H1 (cell line): ENCODE measurements around the gene NCK1. TPM values are rescaled to one million over a fixed set of nuclear protein-coding genes. Genes with fewer than 3 reads are reported as not detected.

Experiments
- CTCF ChIA-PET: fragments of 300-600 bp; sonication (Branson Sonifier 250); formaldehyde crosslinking; loops from one replicate; lab custom pipeline; 2021; ENCODE audit not compliant: partially characterized antibody; lab: Charles Lee
- POLR2A ChIA-PET: fragments of 300-600 bp; sonication (Branson Sonifier 250); formaldehyde crosslinking; loops from one replicate; lab custom pipeline; 2021; ENCODE audit warnings: inconsistent platforms; ENCODE audit not compliant: partially characterized antibody; lab: Charles Lee
- DNase-seq, 2 experiments: peaks; one replicate each; pipeline versions ENCODE4 v3.0.0 to v3.0.0-alpha.2; 2010 to 2022; ENCODE audit warnings: low spot score in 2 of 2, low read depth in 1 of 2, mixed read lengths in 1 of 2
- FAIRE-seq: peaks from 2 replicates; lab custom pipeline; 2011; peaks lifted over from hg19 to GRCh38; lab: Jason Lieb, UNC
- H2AFZ ChIP-seq: 2 replicates; pipeline ENCODE4 v1.8.1; 2012; ENCODE audit warnings: low read length, inconsistent platforms
- H2AK5ac ChIP-seq: 2 replicates; pipeline ENCODE4 v1.6.1; 2013; ENCODE audit warnings: low read depth, low read length
- H2BK120ac ChIP-seq: replicated peaks from 2 replicates; pipeline ENCODE3; 2013; ENCODE audit warnings: low read depth, low read length, inconsistent platforms
- H2BK12ac ChIP-seq: 2 replicates; pipeline ENCODE4 v1.6.1; 2013; ENCODE audit warnings: low read depth, low read length
- H2BK15ac ChIP-seq: 2 replicates; pipeline ENCODE4 v1.6.1; 2013; ENCODE audit warnings: low read length
- H2BK20ac ChIP-seq: 2 replicates; pipeline ENCODE4 v1.6.1; 2013; ENCODE audit warnings: low read length
- H2BK5ac ChIP-seq: 2 replicates; pipeline ENCODE4 v1.6.1; 2013; ENCODE audit warnings: low read depth, low read length
- H3K14ac ChIP-seq: 2 replicates; pipeline ENCODE4 v1.6.1; 2013; ENCODE audit warnings: inconsistent platforms; ENCODE audit not compliant: insufficient read length
- H3K18ac ChIP-seq: 2 replicates; pipeline ENCODE4 v1.6.1; 2013; ENCODE audit warnings: low read length; ENCODE audit errors: extremely low read depth
- H3K23ac ChIP-seq: 2 replicates; pipeline ENCODE4 v1.6.1; 2013; ENCODE audit warnings: inconsistent platforms; ENCODE audit not compliant: insufficient read length
- H3K23me2 ChIP-seq: 2 replicates; pipeline ENCODE4 v1.6.1; 2013; ENCODE audit warnings: low read depth, low read length
- H3K27ac ChIP-seq: 2 replicates; pipeline ENCODE4 v1.6.1; 2011; ENCODE audit warnings: low read depth, low read length, inconsistent platforms
- H3K27me3 ChIP-seq, 4 experiments: replicated peaks in 1 of 4; 1 replicate in 1 of 4; 2 replicates in 3 of 4; pipeline versions ENCODE4 v1.6.1 to v1.8.1; 2011 to 2013; ENCODE audit warnings: low read length in 3 of 4, mild to moderate bottlenecking in 3 of 4, inconsistent platforms in 2 of 4, mixed read lengths in 2 of 4, moderate library complexity in 1 of 4; ENCODE audit not compliant: control insufficient read depth in 3 of 4, insufficient read depth in 3 of 4; ENCODE audit errors: extremely low read depth in 1 of 4
- H3K36me3 ChIP-seq, 4 experiments: 2 replicates each; pipeline versions ENCODE4 v1.6.1 to v1.8.1; 2011 to 2013; ENCODE audit warnings: mild to moderate bottlenecking in 4 of 4, low read length in 3 of 4, moderate library complexity in 2 of 4, control low read depth in 1 of 4, inconsistent platforms in 1 of 4; ENCODE audit not compliant: insufficient read depth in 4 of 4, control insufficient read depth in 2 of 4
- H3K4ac ChIP-seq: replicated peaks from 2 replicates; pipeline ENCODE3; 2013; ENCODE audit warnings: low read length, low read depth, mixed read lengths, inconsistent platforms; ENCODE audit not compliant: insufficient read length
- H3K4me1 ChIP-seq, 4 experiments: replicated peaks in 1 of 4; 1 replicate in 1 of 4; 2 replicates in 3 of 4; pipeline versions ENCODE4 v1.6.1 to v1.8.1; 2011 to 2013; ENCODE audit warnings: low read length in 3 of 4, inconsistent platforms in 2 of 4, mixed read lengths in 1 of 4; ENCODE audit not compliant: insufficient read depth in 4 of 4, control insufficient read depth in 3 of 4
- H3K4me2 ChIP-seq, 2 experiments: 2 replicates each; pipeline versions ENCODE4 v1.6.1 to v1.8.1; 2011 to 2013; ENCODE audit warnings: low read depth in 2 of 2, low read length in 2 of 2, control low read depth in 1 of 2, inconsistent platforms in 1 of 2, mild to moderate bottlenecking in 1 of 2; ENCODE audit not compliant: insufficient read depth in 1 of 2
- H3K4me3 ChIP-seq, 4 experiments: fragments of 200-600, 300-600 bp in 1 of 4; sonication (generic), shearing (Covaris generic), sonication (Bioruptor Twin) in 1 of 4; 2 replicates each; pipeline versions ENCODE4 v1.5.1 to v1.8.1; 2011 to 2016; ENCODE audit warnings: low read length in 4 of 4, low read depth in 3 of 4, control low read depth in 2 of 4, inconsistent platforms in 2 of 4, mild to moderate bottlenecking in 2 of 4, mixed read lengths in 1 of 4, moderate library complexity in 1 of 4; ENCODE audit not compliant: insufficient read depth in 2 of 4; ENCODE audit errors: extremely low read depth in 1 of 4
- H3K56ac ChIP-seq: replicated peaks from 2 replicates; pipeline ENCODE3; 2013; ENCODE audit warnings: low read depth, mild to moderate bottlenecking, mixed read lengths, low read length, inconsistent platforms; ENCODE audit not compliant: insufficient read length
- H3K79me1 ChIP-seq: 2 replicates; pipeline ENCODE4 v1.6.1; 2013; ENCODE audit warnings: low read depth, low read length, control low read depth
- H3K79me2 ChIP-seq, 2 experiments: 2 replicates each; pipeline versions ENCODE4 v1.6.1 to v1.8.1; 2012 to 2013; ENCODE audit warnings: low read length in 2 of 2, mild to moderate bottlenecking in 2 of 2, inconsistent platforms in 1 of 2; ENCODE audit not compliant: insufficient read depth in 2 of 2, control insufficient read depth in 1 of 2
- H3K9ac ChIP-seq, 4 experiments: replicated peaks in 1 of 4; 1 replicate in 1 of 4; 2 replicates in 3 of 4; pipeline versions ENCODE4 v1.6.1 to v1.8.1; 2011 to 2013; ENCODE audit warnings: low read depth in 3 of 4, low read length in 3 of 4, control low read depth in 2 of 4, mild to moderate bottlenecking in 2 of 4, moderate library complexity in 2 of 4, inconsistent platforms in 1 of 4; ENCODE audit errors: extremely low read depth in 1 of 4
- H3K9me3 ChIP-seq, 2 experiments: 2 replicates each; pipeline versions ENCODE4 v1.6.1 to v1.8.1; 2012 to 2013; ENCODE audit warnings: mild to moderate bottlenecking in 2 of 2, moderate library complexity in 2 of 2, control low read depth in 1 of 2, inconsistent platforms in 1 of 2, low read depth in 1 of 2, low read length in 1 of 2, mixed read lengths in 1 of 2; ENCODE audit not compliant: insufficient read depth in 2 of 2
- H4K20me1 ChIP-seq, 2 experiments: replicated peaks in 1 of 2; 2 replicates each; pipeline versions ENCODE3 to v1.8.1; 2011 to 2013; ENCODE audit warnings: inconsistent platforms in 2 of 2, low read length in 2 of 2, mild to moderate bottlenecking in 1 of 2; ENCODE audit not compliant: insufficient read depth in 2 of 2, control insufficient read depth in 1 of 2
- H4K5ac ChIP-seq: 2 replicates; pipeline ENCODE4 v1.6.1; 2013; ENCODE audit warnings: low read length, low read depth, mixed read lengths, inconsistent platforms; ENCODE audit not compliant: insufficient read length
- H4K8ac ChIP-seq: 2 replicates; pipeline ENCODE4 v1.8.0; 2013; ENCODE audit warnings: mild to moderate bottlenecking, moderate library complexity, low read length, inconsistent platforms; ENCODE audit not compliant: insufficient read depth; ENCODE audit errors: extremely low read depth
- H4K91ac ChIP-seq: replicated peaks from 2 replicates; pipeline ENCODE3; 2013; ENCODE audit warnings: low read length, mixed read lengths, inconsistent platforms; ENCODE audit not compliant: insufficient read length
- KDM1A ChIP-seq: fragments of 200-600, 300-600 bp; sonication (generic); IDR thresholded peaks from 2 replicates; pipeline ENCODE4 v1.7.1; 2016; ENCODE audit warnings: mild to moderate bottlenecking, low read length, borderline replicate concordance
- POU5F1 ChIP-seq: IDR thresholded peaks from 2 replicates; pipeline ENCODE4 v1.6.1; 2011; ENCODE audit warnings: low read depth, mild to moderate bottlenecking, low read length, moderate library complexity
- WGBS, 2 experiments: shearing (Covaris generic) in 1 of 2; methylation state at CpG; one replicate each; pipeline versions ENCODE4 v1.1.6 to v1.1.7; 2013 to 2015; ENCODE audit warnings: low lambda C conversion rate in 2 of 2, mixed read lengths in 2 of 2, inconsistent platforms in 1 of 2, low coverage in 1 of 2, missing lambda C conversion rate in 1 of 2; ENCODE audit not compliant: insufficient replicate concordance in 2 of 2, insufficient coverage in 1 of 2, insufficient read length in 1 of 2; ENCODE audit errors: extremely low coverage in 1 of 2, missing lambda C conversion rate in 1 of 2; 5-methylcytosine and 5-hydroxymethylcytosine counted together
- polyA plus RNA-seq, 7 experiments: library from polyadenylated mRNA; depleted of rRNA in 3 of 7; stranded (reverse) in 5 of 7; unstranded in 2 of 7; fragments of >200 nt in 5 of 7; fragments of 200-250 nt in 2 of 7; gene quantifications; 1 replicate in 5 of 7; 2 replicates in 1 of 7; 4 replicates in 1 of 7; pipeline versions ENCODE4 v1.2.1 to v1.2.3, GENCODE V29; 2011 to 2013; ENCODE audit warnings: missing spikeins in 2 of 7, mixed read lengths in 2 of 7
- total RNA-seq: library from RNA; stranded (reverse); fragmentation: NEBNext Ultra II Directional; extraction: Animal tissue kit (Norgen Biotek cat#: 25700); gene quantifications from 2 replicates; pipeline ENCODE4 v1.2.1, GENCODE V29; 2021

NCK1 gene
- total and polyA plus RNA-seq, 2 of the 8 experiments (the other 6 are each of a cell fraction or from before 2014, with no cell fraction given), result 10.0 to 28.5 TPM

- CTCF ChIA-PET, result no interaction called here
Measured at GRCh38 chr3:136937175-136937574, 75.2 kb downstream of the NCK1 start.

More at GRCh38 chr3:136937175-136937574, 75.2 kb downstream of the NCK1 start:
- Histone ChIP-seq H2BK12ac (no peak overlapping the region), H3K4me3 (no peak overlapping the region), H3K36me3 (peaks cover 0 to 6% (median 0%) of the 10 kb centered on the region in 4 experiments; a peak in 2 of 8 replicates), H3K56ac (no peak overlapping the region), H3K79me2 (peaks cover 0 to 49% of the 10 kb centered on the region in 2 experiments; a peak in 2 of 4 replicates), H4K5ac (no peak overlapping the region), H3K79me1 (no peaks in the 10 kb centered on the region), H2AK5ac (no peak overlapping the region), H4K20me1 (no peaks in the 10 kb centered on the region), H2BK15ac (no peak overlapping the region), H2AFZ (no peak overlapping the region), H2BK20ac (no peak overlapping the region), H2BK120ac (no peak overlapping the region), H3K18ac (no peak overlapping the region), H3K27ac (no peak overlapping the region), H4K8ac (no peak overlapping the region), H3K27me3 (no peaks in the 10 kb centered on the region), H3K23me2 (no peaks in the 10 kb centered on the region), H3K14ac (no peak overlapping the region), H3K4me1 (peaks cover 0 to 5% (median 0%) of the 10 kb centered on the region in 4 experiments; a peak in 1 of 7 replicates), H2BK5ac (no peak overlapping the region), H3K23ac (no peak overlapping the region), H3K9ac (no peak overlapping the region), H3K4me2 (no peak overlapping the region), H4K91ac (no peak overlapping the region), H3K4ac (no peak overlapping the region), H3K9me3 (no peaks in the 10 kb centered on the region)
- POLR2A ChIA-PET, result no interaction called here
- TF ChIP-seq POU5F1, result no peak
- TF ChIP-seq KDM1A, result 0 out of 2 replicates have a peak, but pooled peaks have one; percentile 12
- FAIRE-seq, result no peak
- no peak for DNase-seq
- 100% methylated on average over 1 of the region's 1 CpG; no CpG with 5 or more reads in 1 of the 2 experiments for WGBS, 2 experiments
